Esophagus muscularis mucosa (tissue), 4 donors: ENCODE data around the gene MRPS15.

ENCODE experiments used
- CTCF ChIP-seq, 3 experiments: fragments of 200-600 bp in 2 of 3; fragments of 450-650 bp in 1 of 3; sonication (generic) in 2 of 3; IDR thresholded peaks; one replicate each; pipeline ENCODE4 v1.5.1; 2017 to 2019; ENCODE audit warnings: antibody characterized with exemption in 3 of 3, mild to moderate bottlenecking in 2 of 3, moderate library complexity in 1 of 3
- EP300 ChIP-seq: sonication (generic); formaldehyde crosslinking; IDR thresholded peaks from one replicate; pipeline ENCODE4 v1.6.1; 2017; ENCODE audit warnings: antibody characterized with exemption
- POLR2A ChIP-seq: fragments of 450-650 bp; IDR thresholded peaks from one replicate; pipeline ENCODE4 v1.6.1; 2017; ENCODE audit warnings: antibody characterized with exemption, moderate library complexity, mild to moderate bottlenecking, low read depth
- POLR2AphosphoS5 ChIP-seq, 2 donors: sonication (generic); formaldehyde crosslinking; IDR thresholded peaks; one replicate each; pipeline ENCODE4 v1.6.1; 2017; ENCODE audit warnings: antibody characterized with exemption in 2 of 2

GRCh38 chr1:36450919-36451305, 13.3 kb downstream of the MRPS15 start:
- TF ChIP-seq POLR2A (no peak), CTCF (IDR thresholded peaks at IDR 0.05) (no peak), POLR2AphosphoS5 (IDR thresholded peaks at IDR 0.05) (no peak), EP300 (no peak)
